ENCODE results near the gene MAMDC4. TPM values are rescaled to one million over a fixed set of nuclear protein-coding genes. Genes with fewer than 3 reads are reported as not detected.

MAMDC4 gene
- total and polyA plus RNA-seq, 2 of the 8 experiments (the other 6 are each of a cell fraction or from before 2014, with no cell fraction given) = 3.1 to 4.5 TPM

GRCh38 chr9:136888454-136888853, 36.3 kb downstream of the MAMDC4 start (continued):
- TF ChIP-seq JUND (IDR thresholded peaks at IDR 0.05; ENCODE audit: low read length) (no peak), YY1 (IDR thresholded peaks at IDR 0.05; ENCODE audit: low read depth, low read length) (no peak)

Measured in H1 (cell line).